Measurements from ENCODE around the gene CFAP77. TPM values are rescaled to one million over a fixed set of nuclear protein-coding genes. Genes with fewer than 3 reads are reported as not detected.

Gene CFAP77
- total and polyA plus RNA-seq, 2 of the 8 experiments (the other 6 are each of a cell fraction or from before 2014, with no cell fraction given): 0.63 to 0.97 TPM

GRCh38 chr9:132543960-132544359, 133.9 kb downstream of the CFAP77 start (continued):
- TF ChIP-seq ATF3 (IDR thresholded peaks at IDR 0.05; ENCODE audit: insufficient read depth, low read depth, low read length): no peak

All from H1 (cell line).